Effector memory CD4-positive, alpha-beta T cell (primary cell): ENCODE measurements around the gene REEP1.
"Not testable (repeated sequence)": the region's sequence is repeated elsewhere in the genome, so short reads cannot be mapped to it uniquely, and the experiment has no call there.

ENCODE experiments used
- DNase-seq, 3 donors: peaks; one replicate each; pipeline ENCODE4 v3.0.0-alpha.2; 2020
- H3K27ac ChIP-seq: 2 replicates; pipeline ENCODE4 v1.7.0; 2013; ENCODE audit warnings: mild to moderate bottlenecking, low read length, moderate library complexity; ENCODE audit not compliant: insufficient read depth, poor library complexity, severe bottlenecking
- H3K27me3 ChIP-seq: replicated peaks from 2 replicates; pipeline ENCODE4 v1.7.0; 2013; ENCODE audit warnings: mild to moderate bottlenecking, low read length; ENCODE audit not compliant: insufficient read depth, control insufficient read depth, poor library complexity, severe bottlenecking
- H3K36me3 ChIP-seq: 2 replicates; pipeline ENCODE4 v1.7.0; 2013; ENCODE audit warnings: mild to moderate bottlenecking, low read length, moderate library complexity; ENCODE audit not compliant: control insufficient read depth, insufficient read depth
- H3K4me1 ChIP-seq: 2 replicates; pipeline ENCODE4 v1.7.0; 2013; ENCODE audit warnings: low read length, mild to moderate bottlenecking; ENCODE audit not compliant: control insufficient read depth, insufficient read depth, poor library complexity, severe bottlenecking
- H3K4me3 ChIP-seq: 2 replicates; pipeline ENCODE4 v1.7.0; 2013; ENCODE audit warnings: low read length, low read depth, mild to moderate bottlenecking; ENCODE audit not compliant: insufficient read depth, poor library complexity, severe bottlenecking
- H3K9me3 ChIP-seq: 2 replicates; pipeline ENCODE4 v1.7.0; 2013; ENCODE audit warnings: mild to moderate bottlenecking, low read length, moderate library complexity; ENCODE audit not compliant: control insufficient read depth

REEP1 gene

DNA sequence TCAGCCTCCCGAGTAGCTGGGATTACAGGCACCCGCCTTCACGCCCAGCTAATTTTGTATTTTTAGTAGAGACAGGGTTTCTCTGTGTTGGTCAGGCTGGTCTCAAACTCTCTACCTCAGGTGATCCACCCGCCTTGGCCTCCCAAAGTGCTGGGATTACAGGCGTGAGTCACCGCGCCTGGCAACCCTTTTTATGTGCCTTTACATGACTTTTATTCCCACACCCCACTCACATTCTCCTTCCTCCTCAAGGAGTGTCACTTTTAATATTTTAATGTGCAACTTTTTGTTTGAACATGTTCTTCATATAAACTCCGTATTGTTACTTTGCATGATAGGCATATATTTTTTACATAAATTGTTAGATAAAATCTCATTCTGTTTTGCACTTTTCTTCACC, 108.9 kb downstream of the REEP1 start:
- H3K27ac ChIP-seq, DNase-seq, H3K36me3 ChIP-seq, H3K4me3 ChIP-seq, H3K27me3 ChIP-seq, H3K9me3 ChIP-seq, H3K4me1 ChIP-seq: not testable (repeated sequence)

DNA sequence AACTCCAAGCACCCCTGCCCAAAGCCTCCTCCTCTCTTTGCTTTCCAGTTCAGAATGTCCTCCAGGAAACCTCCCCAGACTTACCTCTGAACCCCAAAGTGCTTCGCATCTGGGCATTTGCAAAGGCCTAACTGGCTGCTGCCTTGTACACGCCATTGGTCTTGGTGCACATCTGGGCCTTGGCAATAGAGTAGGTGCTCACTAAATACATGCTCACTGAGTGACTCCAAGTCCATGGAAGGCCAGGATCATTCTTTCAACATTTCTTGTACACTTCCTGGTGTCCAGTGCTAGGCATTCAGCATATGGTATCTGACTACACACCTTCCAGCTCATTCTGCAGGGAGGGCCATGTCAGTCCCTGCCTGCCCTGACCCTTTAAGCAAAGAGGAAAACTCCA, 109.7 kb downstream of the REEP1 start:
- no peak for DNase-seq
- H3K4me1 ChIP-seq = peaks cover 4% of the 10 kb centered on the region
- H3K27ac ChIP-seq = no peak overlapping the region
- no peak overlapping the region for H3K4me3 ChIP-seq
- H3K27me3 ChIP-seq = no peaks in the 10 kb centered on the region
- H3K36me3 ChIP-seq = no peaks in the 10 kb centered on the region
- H3K9me3 ChIP-seq = no peaks in the 10 kb centered on the region

- no peak for DNase-seq
- H3K36me3 ChIP-seq = no peaks in the 10 kb centered on the region
- no peaks in the 10 kb centered on the region for H3K9me3 ChIP-seq
- H3K27ac ChIP-seq = no peak overlapping the region
- no peak overlapping the region for H3K4me3 ChIP-seq
- H3K27me3 ChIP-seq = no peaks in the 10 kb centered on the region
- H3K4me1 ChIP-seq = peaks cover 4% of the 10 kb centered on the region
Observed at GRCh38 chr2:86226636-86227520, 110.5 kb downstream of the REEP1 start.

- no peak for DNase-seq
- Histone ChIP-seq H3K4me3 (no peak overlapping the region), H3K9me3 (no peaks in the 10 kb centered on the region), H3K27ac (no peak overlapping the region), H3K36me3 (no peaks in the 10 kb centered on the region), H3K4me1 (peaks cover 4% of the 10 kb centered on the region), H3K27me3 (no peaks in the 10 kb centered on the region)
Observed at GRCh38 chr2:86226070-86226469, 111.4 kb downstream of the REEP1 start.

DNA sequence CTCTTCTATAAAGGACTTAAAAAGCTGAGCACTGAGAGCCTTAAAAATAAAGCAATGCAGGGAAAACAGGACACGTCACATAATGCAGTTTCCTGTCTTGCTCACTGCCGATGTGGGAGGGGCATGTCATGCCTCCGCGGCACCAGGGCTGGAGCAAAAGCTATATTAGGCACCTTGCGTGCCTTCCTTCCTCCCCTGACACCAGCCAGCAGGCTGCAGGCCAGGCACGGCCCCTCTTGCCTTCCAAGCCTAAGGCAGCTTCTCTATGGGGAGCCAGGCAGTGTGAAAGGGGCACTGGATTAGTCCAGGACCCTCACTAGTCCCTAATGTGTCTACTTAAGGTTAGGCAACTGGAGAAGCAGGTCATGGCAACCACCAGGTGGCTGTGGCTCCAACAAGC, 111.8 kb downstream of the REEP1 start:
- no peak overlapping the region for H3K4me3 ChIP-seq
- no peaks in the 10 kb centered on the region for H3K36me3 ChIP-seq
- H3K9me3 ChIP-seq = no peaks in the 10 kb centered on the region
- H3K27ac ChIP-seq = no peak overlapping the region
- peaks cover 4% of the 10 kb centered on the region for H3K4me1 ChIP-seq
- no peaks in the 10 kb centered on the region for H3K27me3 ChIP-seq
- no peak for DNase-seq

DNA sequence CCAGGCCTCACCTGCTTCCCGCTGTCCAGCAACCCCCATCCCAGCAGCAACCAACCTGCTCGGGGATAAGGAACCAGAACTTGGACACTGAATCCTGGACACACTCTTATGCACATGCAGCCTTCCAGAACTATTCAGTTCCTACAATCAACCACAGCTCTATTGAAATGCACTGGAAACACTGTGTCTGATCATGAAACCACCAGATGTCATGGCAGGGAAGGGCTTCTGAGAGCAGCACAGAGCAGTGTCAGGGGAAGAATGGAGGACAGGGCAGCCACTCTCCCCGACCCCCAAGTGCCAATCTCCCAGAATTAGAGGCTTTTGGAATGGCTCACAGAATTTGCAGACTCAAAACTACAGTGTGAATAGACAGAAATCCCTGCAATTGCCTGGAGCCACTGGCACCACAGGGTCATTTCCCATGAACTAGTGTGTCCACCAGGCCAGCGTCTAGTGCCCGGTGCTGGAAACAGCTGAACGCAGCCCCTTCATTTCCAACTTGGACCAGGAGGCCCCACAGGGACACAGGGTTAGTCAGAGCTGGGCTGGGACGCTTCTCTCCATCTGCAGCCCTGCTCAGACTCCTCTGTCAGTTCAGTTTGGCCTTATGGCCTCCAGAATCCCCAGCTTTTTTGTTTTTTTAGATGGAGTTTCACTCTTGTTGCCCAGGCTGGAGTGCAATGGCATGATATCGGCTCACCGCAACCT, 112.6 kb downstream of the REEP1 start:
- H3K4me3 ChIP-seq = no peak overlapping the region
- H3K27me3 ChIP-seq = no peaks in the 10 kb centered on the region
- no peak overlapping the region for H3K27ac ChIP-seq
- no peaks in the 10 kb centered on the region for H3K9me3 ChIP-seq
- DNase-seq = no peak
- no peaks in the 10 kb centered on the region for H3K36me3 ChIP-seq
- H3K4me1 ChIP-seq = peaks cover 4% of the 10 kb centered on the region

DNA sequence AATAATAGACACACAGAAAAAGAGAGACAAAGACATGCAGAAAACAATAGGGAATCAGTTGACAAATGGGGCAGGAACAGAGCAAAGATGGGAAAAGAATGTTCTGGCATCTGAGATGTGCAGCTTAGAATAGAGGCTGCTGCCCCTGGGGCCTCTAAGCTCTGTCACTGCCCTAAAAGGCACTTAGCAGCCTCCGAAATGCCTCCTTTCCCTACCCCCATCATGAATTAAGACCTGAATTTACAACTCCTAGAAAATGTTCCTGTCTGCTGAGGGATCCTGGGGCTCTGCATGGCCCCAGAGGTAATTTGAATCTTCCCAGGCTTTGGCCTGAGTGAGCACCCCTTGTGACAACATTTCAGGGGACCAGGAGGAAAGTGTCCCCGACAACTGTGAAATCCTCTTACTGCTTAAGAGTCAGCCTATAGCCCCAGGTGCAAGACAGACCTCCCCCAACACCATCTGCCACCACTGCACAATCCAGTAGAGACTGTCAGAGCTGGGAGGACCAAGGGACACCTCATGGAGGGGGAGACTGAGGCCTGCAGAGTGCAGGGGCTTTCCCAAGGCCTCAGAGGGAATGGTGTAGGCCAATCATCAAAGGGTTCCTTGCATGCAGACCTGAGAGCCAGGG, 113.4 kb downstream of the REEP1 start:
- DNase-seq = no peak
- Histone ChIP-seq H3K27ac (no peak overlapping the region), H3K36me3 (no peaks in the 10 kb centered on the region), H3K9me3 (no peaks in the 10 kb centered on the region), H3K27me3 (no peaks in the 10 kb centered on the region), H3K4me3 (no peak overlapping the region), H3K4me1 (peaks cover 4% of the 10 kb centered on the region)

DNA sequence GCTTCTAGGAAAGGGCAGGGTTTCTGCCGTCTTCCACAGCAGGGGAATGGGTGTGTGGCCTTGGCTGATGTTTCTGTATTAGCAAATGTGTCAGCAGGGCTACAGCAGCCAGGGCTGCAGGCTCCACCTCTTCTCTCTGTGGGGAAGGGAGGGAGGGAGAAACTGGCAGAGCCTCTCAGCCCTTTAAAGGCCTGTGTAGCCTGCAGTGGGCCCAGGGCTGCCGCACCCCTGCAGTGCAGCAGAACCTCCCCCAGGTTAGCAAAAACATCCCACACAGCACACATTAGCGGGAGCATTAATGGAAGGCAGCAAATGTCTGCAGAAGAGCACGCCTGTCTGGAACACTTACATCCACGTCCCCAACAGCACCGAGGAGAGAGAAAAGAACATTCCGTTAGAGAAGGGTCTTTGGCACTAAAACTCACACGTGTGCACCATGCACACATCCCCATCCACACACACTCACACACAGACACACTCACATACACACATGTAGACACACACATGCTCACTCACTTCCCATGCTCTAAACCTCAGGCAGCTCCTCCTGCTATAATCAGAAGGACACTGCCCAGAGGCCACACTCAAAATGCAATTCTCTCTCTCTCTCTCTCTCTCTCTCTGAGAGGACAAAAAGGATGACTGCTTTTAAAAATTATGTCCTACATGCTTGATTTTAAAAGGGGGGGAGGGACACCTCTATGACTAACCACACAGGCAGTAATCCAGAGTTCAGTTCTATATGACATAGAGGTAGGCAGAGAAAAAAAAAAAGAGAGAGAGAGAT, 114.1 kb downstream of the REEP1 start:
- no peak for DNase-seq
- H3K9me3 ChIP-seq = no peaks in the 10 kb centered on the region
- no peak overlapping the region for H3K27ac ChIP-seq
- H3K4me3 ChIP-seq = no peak overlapping the region
- no peaks in the 10 kb centered on the region for H3K36me3 ChIP-seq
- H3K27me3 ChIP-seq = no peaks in the 10 kb centered on the region
- H3K4me1 ChIP-seq = peaks cover 4% of the 10 kb centered on the region

GRCh38 chr2:86221066-86221684, 116.3 kb downstream of the REEP1 start:
- no peaks in the 10 kb centered on the region for H3K9me3 ChIP-seq
- no peak overlapping the region for H3K27ac ChIP-seq
- H3K27me3 ChIP-seq = no peaks in the 10 kb centered on the region
- H3K36me3 ChIP-seq = no peaks in the 10 kb centered on the region
- DNase-seq = peak in 1 of 3 donors; percentile 7
- H3K4me3 ChIP-seq = no peak overlapping the region
- peaks cover 4% of the 10 kb centered on the region for H3K4me1 ChIP-seq
